ENCODE data around the gene STC2. TPM values are rescaled to one million over a fixed set of nuclear protein-coding genes. Genes with fewer than 3 reads are reported as not detected.

Gene STC2
- total RNA-seq, 3 donors from 2014 or later (not counting 1 experiment from before 2014, with no cell fraction given): not detected

DNA sequence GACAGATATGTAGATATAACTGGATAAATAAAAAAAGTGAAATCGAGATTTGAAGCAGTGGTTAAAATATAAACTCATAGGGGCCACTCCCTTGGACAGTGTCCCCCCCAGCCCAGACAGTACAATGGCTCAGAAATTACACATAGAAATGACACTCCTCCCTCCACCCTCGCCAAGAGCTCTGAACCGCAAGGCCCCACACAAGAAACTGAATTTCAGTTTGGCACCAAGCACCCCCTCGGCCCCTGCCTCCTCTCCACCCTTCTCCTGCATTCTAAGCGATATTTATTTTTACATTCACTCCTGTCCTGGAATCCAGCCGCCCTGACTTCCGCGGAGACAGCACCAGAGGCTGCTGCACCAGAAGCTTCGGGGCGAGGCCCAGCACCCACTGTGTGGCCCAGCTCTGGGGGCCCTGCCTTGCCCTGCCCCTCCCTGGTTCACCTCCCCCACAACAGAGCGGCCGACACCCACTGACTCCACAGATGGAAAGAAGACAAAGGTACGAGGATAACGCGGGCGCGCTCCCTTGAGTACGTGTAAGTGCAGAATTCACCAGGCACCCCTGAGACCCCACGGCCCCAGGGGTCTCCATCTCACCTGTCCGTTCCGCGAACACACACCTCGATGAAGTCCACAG, 11.0 kb downstream of the STC2 start:
- no peaks in the 10 kb centered on the region for H3K36me3 Mint-ChIP-seq
- Histone ChIP-seq H3K27ac (ENCODE audit: low read length) (no peak overlapping the region), H3K36me3 (ENCODE audit: control insufficient read depth, insufficient read depth, low read length) (no peaks in the 10 kb centered on the region), H3K4me1 (ENCODE audit: control insufficient read depth, insufficient read depth, low read length) (no peaks in the 10 kb centered on the region), H3K4me3 (ENCODE audit: low read length) (no peak overlapping the region), H3K27me3 (ENCODE audit: control insufficient read depth, insufficient read depth, low read length) (no peaks in the 10 kb centered on the region), H3K9me3 (ENCODE audit: control insufficient read depth, insufficient read depth, low read length) (no peaks in the 10 kb centered on the region)
- ATAC-seq: no peak
- DNase-seq: no peak
- 90% methylated on average over 23 of the region's 23 CpGs for WGBS (ENCODE audit: insufficient coverage)
- no peak overlapping the region for H3K27ac Mint-ChIP-seq
- intact Hi-C loops (cut with micrococcal nuclease): no loop called here
- H3K27me3 Mint-ChIP-seq (ENCODE audit: low read depth in 2 of 2): peaks cover 15 to 37% of the 10 kb centered on the region in 2 donors
- H3K9me3 Mint-ChIP-seq: no peaks in the 10 kb centered on the region
- no peak overlapping the region for H3K4me3 Mint-ChIP-seq
- no peaks in the 10 kb centered on the region for H3K4me1 Mint-ChIP-seq
- TF ChIP-seq CTCF (IDR thresholded peaks at IDR 0.05): no peak

DNA sequence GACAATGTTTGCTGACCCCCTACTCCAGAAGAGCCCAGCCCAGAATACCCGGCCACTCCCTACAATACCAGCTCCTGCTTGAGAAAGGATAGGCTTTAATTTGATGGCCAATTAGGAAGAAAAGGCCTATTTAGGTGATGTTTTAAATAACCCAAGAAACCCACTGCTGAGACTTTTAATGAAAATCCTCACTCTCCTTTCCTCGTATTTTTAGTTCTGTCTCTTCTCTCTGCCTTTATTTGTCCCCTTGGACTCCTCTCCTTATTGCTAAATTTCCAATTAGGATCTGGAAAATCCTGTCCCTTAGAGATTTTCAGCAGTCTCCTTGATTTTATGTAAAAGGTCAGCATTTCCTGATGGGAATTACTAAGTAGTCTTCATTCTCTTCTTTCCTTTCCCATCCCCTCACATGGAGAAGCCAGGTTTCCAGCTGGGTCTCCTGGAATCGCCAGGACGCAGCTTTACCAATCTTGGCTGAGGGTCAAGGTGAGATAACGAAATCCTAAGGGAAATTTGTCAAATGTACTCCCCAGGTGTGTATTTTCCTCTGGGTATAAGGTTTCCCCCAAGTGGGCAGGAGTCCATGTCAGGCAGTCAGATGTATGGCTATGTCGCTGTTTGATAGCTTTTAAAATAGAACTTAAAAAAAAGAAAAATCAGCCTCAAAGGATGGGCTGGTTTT, 11.7 kb downstream of the STC2 start:
- no peak for TF ChIP-seq CTCF (IDR thresholded peaks at IDR 0.05)
- H3K27me3 Mint-ChIP-seq (ENCODE audit: low read depth in 2 of 2): peaks cover 21 to 45% of the 10 kb centered on the region in 2 donors
- no peak overlapping the region for H3K4me3 ChIP-seq (ENCODE audit: low read length)

DNA sequence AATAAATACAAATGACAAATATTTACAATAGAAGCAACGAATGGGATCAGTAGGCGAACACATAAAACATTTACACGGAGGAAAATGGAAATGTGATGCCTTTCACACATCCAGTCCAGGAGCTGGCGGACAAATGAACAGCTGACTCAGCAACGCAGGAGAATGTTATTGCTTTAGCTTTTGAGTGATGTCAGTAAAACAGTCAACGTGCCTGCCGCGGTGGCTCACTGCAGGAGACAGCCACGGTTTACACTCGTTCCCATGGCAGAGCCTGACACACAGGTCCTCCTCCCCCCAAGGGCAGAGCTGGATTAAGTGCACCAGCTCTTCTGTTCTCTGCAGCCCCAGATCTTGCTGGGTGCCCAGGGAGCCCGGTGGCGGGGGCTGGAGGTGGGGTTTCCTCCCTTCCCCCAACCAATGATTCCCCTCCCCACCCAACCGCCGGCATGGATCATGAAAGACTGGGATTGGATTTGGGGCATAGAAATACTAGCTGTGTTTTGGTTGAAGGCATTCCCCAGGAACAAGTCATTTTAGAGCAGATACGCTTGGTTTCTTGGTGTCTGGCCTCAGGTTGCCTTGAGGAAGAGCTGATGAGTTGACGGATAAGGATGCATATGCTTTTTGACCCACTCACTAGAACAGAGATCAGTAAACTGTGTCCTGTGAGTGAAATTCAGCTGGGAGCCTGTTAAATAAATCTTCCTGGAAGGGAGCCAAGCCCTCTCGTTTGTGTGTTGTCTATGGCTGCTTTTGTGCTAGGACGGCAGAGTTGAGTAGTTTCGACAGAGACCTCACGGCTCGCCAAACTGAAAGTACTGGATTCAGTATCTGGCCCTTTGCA, 12.5 kb downstream of the STC2 start:
- Histone ChIP-seq H3K27me3 (ENCODE audit: control insufficient read depth, insufficient read depth, low read length) (no peaks in the 10 kb centered on the region), H3K36me3 (ENCODE audit: control insufficient read depth, insufficient read depth, low read length) (no peaks in the 10 kb centered on the region), H3K27ac (ENCODE audit: low read length) (no peak overlapping the region), H3K4me3 (ENCODE audit: low read length) (no peak overlapping the region), H3K9me3 (ENCODE audit: control insufficient read depth, insufficient read depth, low read length) (no peaks in the 10 kb centered on the region), H3K4me1 (ENCODE audit: control insufficient read depth, insufficient read depth, low read length) (no peaks in the 10 kb centered on the region)
- ATAC-seq: no peak
- Mint-ChIP-seq H3K4me1 (no peaks in the 10 kb centered on the region), H3K27ac (no peak overlapping the region), H3K9me3 (no peaks in the 10 kb centered on the region), H3K27me3 (ENCODE audit: low read depth in 2 of 2) (peaks cover 23 to 52% of the 10 kb centered on the region in 2 donors), H3K36me3 (no peaks in the 10 kb centered on the region), H3K4me3 (no peak overlapping the region)
- no peak for DNase-seq
- intact Hi-C loops (cut with micrococcal nuclease): no loop called here
- TF ChIP-seq CTCF (IDR thresholded peaks at IDR 0.05): no peak
- WGBS (ENCODE audit: insufficient coverage): 59% methylated on average over 17 of the region's 21 CpGs

More for the DNA sequence above, 11.7 kb downstream of the STC2 start:
- no peak overlapping the region for H3K4me3 Mint-ChIP-seq
- H3K9me3 Mint-ChIP-seq: no peaks in the 10 kb centered on the region
- DNase-seq (no peak), ATAC-seq (no peak)
- no peaks in the 10 kb centered on the region for H3K36me3 ChIP-seq (ENCODE audit: control insufficient read depth, insufficient read depth, low read length)
- H3K27me3 ChIP-seq (ENCODE audit: control insufficient read depth, insufficient read depth, low read length): no peaks in the 10 kb centered on the region
- H3K9me3 ChIP-seq (ENCODE audit: control insufficient read depth, insufficient read depth, low read length): no peaks in the 10 kb centered on the region
- WGBS (ENCODE audit: insufficient coverage): 85% methylated on average over 5 of the region's 6 CpGs
- intact Hi-C loops (cut with micrococcal nuclease): no loop called here
- H3K36me3 Mint-ChIP-seq: no peaks in the 10 kb centered on the region
- H3K4me1 ChIP-seq (ENCODE audit: control insufficient read depth, insufficient read depth, low read length): no peaks in the 10 kb centered on the region
- H3K27ac ChIP-seq (ENCODE audit: low read length): no peak overlapping the region
- no peak overlapping the region for H3K27ac Mint-ChIP-seq
- no peaks in the 10 kb centered on the region for H3K4me1 Mint-ChIP-seq
